AG09309 (cell line): ENCODE data around the gene ULK1.

Experiments
- DNase-seq: peaks from one replicate; pipeline ENCODE4 v3.0.0-alpha.2; 2010; ENCODE audit warnings: low read depth
- H3K4me3 ChIP-seq: 2 replicates; pipeline ENCODE4 v1.5.1; 2011; ENCODE audit warnings: mild to moderate bottlenecking, low read depth, low read length, moderate library complexity; ENCODE audit not compliant: control insufficient read depth
- TF ChIP-seq, protein P1 (sequence below): IDR thresholded peaks from 2 replicates; pipeline ENCODE4 v1.5.1; 2011; ENCODE audit warnings: mild to moderate bottlenecking, low read depth, low read length, inconsistent platforms; ENCODE audit not compliant: insufficient read depth, control insufficient read depth; ENCODE audit errors: missing control alignments

ULK1 gene

GRCh38 chr12:131915000-131915689, 20.7 kb downstream of the ULK1 start:
- TF ChIP-seq, protein P1, sequence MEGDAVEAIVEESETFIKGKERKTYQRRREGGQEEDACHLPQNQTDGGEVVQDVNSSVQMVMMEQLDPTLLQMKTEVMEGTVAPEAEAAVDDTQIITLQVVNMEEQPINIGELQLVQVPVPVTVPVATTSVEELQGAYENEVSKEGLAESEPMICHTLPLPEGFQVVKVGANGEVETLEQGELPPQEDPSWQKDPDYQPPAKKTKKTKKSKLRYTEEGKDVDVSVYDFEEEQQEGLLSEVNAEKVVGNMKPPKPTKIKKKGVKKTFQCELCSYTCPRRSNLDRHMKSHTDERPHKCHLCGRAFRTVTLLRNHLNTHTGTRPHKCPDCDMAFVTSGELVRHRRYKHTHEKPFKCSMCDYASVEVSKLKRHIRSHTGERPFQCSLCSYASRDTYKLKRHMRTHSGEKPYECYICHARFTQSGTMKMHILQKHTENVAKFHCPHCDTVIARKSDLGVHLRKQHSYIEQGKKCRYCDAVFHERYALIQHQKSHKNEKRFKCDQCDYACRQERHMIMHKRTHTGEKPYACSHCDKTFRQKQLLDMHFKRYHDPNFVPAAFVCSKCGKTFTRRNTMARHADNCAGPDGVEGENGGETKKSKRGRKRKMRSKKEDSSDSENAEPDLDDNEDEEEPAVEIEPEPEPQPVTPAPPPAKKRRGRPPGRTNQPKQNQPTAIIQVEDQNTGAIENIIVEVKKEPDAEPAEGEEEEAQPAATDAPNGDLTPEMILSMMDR: no peak
- DNase-seq: no peak
- H3K4me3 ChIP-seq: no peak overlapping the region

DNA sequence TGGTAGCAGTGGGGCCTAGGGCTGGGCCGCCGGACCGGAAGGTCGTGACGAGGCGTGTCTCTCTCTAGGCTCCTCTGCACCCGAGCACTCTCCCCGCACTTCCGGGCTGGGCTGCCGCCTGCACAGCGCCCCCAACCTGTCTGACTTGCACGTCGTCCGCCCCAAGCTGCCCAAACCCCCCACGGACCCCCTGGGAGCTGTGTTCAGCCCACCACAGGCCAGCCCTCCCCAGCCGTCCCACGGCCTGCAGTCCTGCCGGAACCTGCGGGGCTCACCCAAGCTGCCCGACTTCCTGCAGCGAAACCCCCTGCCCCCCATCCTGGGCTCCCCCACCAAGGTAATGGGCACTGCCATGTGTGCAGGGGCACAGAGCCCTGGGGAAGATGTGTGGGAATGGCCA, 21.4 kb downstream of the ULK1 start:
- DNase-seq: no peak
- no peak overlapping the region for H3K4me3 ChIP-seq
- TF ChIP-seq, protein P1: no peak

GRCh38 chr12:131916306-131917138, 22.1 kb downstream of the ULK1 start:
- H3K4me3 ChIP-seq: no peak overlapping the region
- TF ChIP-seq, protein P1: no peak
- no peak for DNase-seq

- DNase-seq: no peak
- TF ChIP-seq, protein P1: no peak
- H3K4me3 ChIP-seq: no peak overlapping the region
Observed at GRCh38 chr12:131917139-131917710, 22.8 kb downstream of the ULK1 start.

DNA sequence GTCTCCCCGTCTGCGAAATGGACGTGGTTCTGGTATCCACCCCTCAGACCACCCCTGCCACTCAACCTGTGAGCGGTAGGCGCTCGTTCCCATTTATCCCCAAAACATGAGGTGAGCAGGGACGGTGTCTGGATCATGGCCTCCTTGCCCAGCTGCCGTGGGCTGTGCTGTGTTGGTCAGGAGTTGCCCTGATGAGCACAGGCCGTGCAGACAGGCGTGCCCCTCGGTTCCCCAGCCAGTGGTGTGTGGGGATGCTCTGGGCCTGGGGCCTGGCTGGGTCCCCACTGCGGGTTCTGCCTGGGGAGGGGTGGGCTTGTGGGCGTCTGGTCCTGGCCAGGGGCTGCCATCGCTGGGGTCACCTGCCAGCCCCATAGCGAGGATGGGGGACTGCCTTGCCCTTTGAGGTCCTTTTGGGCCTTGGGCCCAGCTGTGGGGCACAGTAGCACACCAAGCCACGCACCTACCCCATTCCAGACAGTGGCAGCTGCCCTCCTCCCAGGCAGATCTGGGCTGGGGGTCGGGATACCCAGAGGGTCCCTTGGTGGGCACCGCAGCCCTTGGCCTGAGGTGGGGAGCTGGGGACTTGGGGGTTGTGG, 23.4 kb downstream of the ULK1 start:
- no peak for DNase-seq
- TF ChIP-seq, protein P1: no peak
- no peak overlapping the region for H3K4me3 ChIP-seq

DNA sequence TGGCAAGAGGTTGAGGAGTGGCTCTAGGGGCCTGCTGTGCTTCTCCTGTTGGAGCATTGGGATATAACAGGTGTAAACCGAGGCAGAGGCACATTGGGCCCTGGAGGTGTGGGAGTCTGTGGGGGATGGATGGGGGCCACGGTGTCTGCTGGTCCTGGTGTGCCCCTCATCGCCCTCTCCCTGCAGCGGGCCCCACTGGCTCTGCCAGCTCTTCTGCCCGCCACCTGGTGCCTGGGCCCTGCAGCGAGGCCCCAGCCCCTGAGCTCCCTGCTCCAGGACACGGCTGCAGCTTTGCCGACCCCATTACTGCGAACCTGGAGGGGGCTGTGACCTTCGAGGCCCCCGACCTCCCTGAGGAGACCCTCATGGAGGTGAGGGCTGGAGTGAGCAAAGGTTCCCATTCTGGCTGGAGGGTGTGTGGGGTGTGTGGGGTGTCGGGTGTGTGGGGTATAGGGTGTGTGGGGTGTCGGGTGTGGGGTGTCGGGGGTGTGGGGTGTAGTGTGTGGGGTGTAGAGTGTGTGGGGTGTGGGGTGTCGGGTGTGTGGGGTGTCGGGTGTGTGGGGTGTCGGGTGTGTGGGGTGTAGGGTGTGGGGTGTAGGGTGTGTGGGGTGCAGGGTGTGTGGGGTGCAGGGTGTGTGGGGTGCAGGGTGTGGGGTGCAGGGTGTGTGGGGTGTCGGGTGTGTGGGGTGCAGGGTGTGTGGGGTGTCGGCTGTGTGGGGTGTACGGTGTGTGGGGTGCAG, 24.1 kb downstream of the ULK1 start:
- DNase-seq: no peak
- H3K4me3 ChIP-seq: no peak overlapping the region
- TF ChIP-seq, protein P1: no peak
